GM21367 (cell line): ENCODE results near the gene TMEM87A.

Experiments
- ATAC-seq: cut with Tn5 transposase; IDR thresholded peaks from one replicate; pipeline ENCODE4 v1.9.1; 2021; ENCODE audit not compliant: unreplicated experiment

Gene TMEM87A

DNA sequence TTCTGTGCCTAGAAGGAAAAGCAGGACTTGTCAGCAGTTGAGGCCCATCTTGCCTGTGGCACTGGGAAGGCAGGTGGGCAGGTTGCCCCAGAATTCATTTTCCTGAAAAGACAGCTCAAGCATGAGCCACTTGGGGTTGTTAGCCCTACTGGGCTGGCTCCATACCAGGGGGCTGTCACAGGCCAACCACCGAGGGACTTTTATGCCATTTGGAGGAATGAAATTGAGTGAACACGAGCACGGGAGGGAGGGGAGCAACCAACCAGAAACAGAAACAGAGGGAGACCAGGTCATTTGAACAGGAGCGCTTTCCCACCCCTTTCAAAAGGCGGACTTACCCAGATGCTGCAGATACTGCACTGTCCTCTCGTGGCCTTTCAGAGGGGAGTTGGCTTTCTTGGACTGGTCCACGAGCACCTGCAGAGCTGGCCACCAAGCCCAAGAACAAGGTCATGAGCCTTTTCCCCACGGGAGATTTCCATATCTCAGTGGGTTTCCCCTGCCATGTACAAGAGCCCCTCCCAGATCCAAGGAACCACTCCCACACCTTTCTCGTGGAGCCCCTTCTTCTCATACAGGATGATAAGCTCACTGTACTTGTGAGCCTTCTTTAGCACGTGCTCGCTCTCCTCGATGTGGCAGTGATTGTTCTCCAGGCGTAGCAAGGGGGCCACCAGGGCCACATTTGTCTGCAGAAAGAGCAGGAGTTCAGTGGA lies 106.8 kb downstream of the TMEM87A start:
- ATAC-seq, result no peak

- no peak for ATAC-seq
Observed at GRCh38 chr15:42165106-42165505, 108.1 kb downstream of the TMEM87A start.

DNA sequence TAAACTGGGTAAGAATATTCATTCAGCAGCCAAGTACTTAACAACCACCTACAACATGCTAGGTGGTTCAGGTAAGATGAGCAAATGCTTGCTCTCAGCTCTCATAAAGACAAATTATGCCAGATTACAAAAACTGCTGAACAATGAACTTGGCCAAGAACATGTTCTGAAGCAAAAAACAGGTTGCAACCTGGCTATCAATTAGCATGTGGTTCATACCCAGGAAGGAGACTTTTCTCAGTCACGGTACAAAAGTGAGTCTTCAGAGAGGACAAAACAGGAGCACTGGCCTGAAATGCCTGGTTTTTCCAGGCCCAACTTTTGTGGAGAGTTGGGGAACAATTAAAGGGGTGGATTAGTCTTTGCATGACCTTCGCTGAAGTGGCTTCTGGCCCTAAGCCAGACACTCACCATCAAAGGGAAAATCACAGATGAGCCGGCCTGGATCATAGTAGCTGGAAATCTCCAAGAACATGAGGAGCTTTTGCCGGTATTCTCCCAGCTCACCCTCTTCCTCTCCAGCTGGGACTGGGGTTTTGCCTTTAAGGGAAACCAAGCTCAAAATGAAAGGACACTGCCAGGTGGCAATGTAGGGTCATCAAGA lies 109.2 kb downstream of the TMEM87A start:
- ATAC-seq, result no peak

GRCh38 chr15:42163291-42163690 lies 109.9 kb downstream of the TMEM87A start:
- no peak for ATAC-seq
